ENCODE measurements around the gene BICDL2. TPM values are rescaled to one million over a fixed set of nuclear protein-coding genes. Genes with fewer than 3 reads are reported as not detected.
A peak's percentile ranks its signal among the peaks of the same experiment; 100 is the strongest.

The BICDL2 gene
- total RNA-seq, 1 donor from 2014 or later = not detected

Small RNAs within 50 kb of the gene (small RNA-seq; reads per million reads assigned to genes)
- gene LINC00514 (ENCODE audit: low replicate concordance) (not detected), gene RNU1-22P (ENCODE audit: low replicate concordance) (0.56 reads per million, percentile 54 among the genes with 10 or more reads in this experiment)

Other genes starting within 250 kb of the BICDL2 start
- gene PRSS33, start 249.4 kb downstream of the BICDL2 start, total RNA-seq = 0.25 TPM
- gene PRSS41, start 238.5 kb downstream of the BICDL2 start, total RNA-seq = not detected
- not detected for gene PRSS21, start 219.7 kb downstream of the BICDL2 start, total RNA-seq
- 0.25 TPM for gene ZG16B, start 206.6 kb downstream of the BICDL2 start, total RNA-seq
- not detected for gene PRSS22, start 178.8 kb downstream of the BICDL2 start, total RNA-seq
- gene FLYWCH2, start 153.7 kb downstream of the BICDL2 start, total RNA-seq = 28.3 TPM
- gene FLYWCH1, start 125.0 kb downstream of the BICDL2 start, total RNA-seq = 19.4 TPM
- 0.25 TPM for gene KREMEN2, start 72.7 kb downstream of the BICDL2 start, total RNA-seq
- gene PAQR4, start 67.6 kb downstream of the BICDL2 start, total RNA-seq = 14.8 TPM
- 1.7 TPM for gene PKMYT1, start 56.5 kb downstream of the BICDL2 start, total RNA-seq
- not detected for gene CLDN9, start 24.0 kb downstream of the BICDL2 start, total RNA-seq
- gene CLDN6, start 18.8 kb downstream of the BICDL2 start, total RNA-seq = 0.49 TPM
- gene TNFRSF12A, start 16.6 kb downstream of the BICDL2 start, total RNA-seq = 1.2 TPM
- 8.1 TPM for gene HCFC1R1, start 13.0 kb downstream of the BICDL2 start, total RNA-seq
- gene THOC6, start 12.9 kb downstream of the BICDL2 start, total RNA-seq = 3.9 TPM
- 0.49 TPM for gene MMP25, start 9.6 kb upstream of the BICDL2 start, total RNA-seq
- gene IL32, start 28.7 kb upstream of the BICDL2 start, total RNA-seq = 2.2 TPM
- 0.49 TPM for gene ZSCAN10, start 62.4 kb upstream of the BICDL2 start, total RNA-seq
- 14.5 TPM for gene ZNF205, start 75.6 kb upstream of the BICDL2 start, total RNA-seq
- gene ZNF213, start 98.1 kb upstream of the BICDL2 start, total RNA-seq = 12.3 TPM
- gene OR1F1, start 151.3 kb upstream of the BICDL2 start, total RNA-seq = 0.98 TPM
- 7.9 TPM for gene ZNF200, start 198.2 kb upstream of the BICDL2 start, total RNA-seq
- under 0.01 TPM for gene MEFV, start 219.7 kb upstream of the BICDL2 start, total RNA-seq
- gene ZNF263, start 246.5 kb upstream of the BICDL2 start, total RNA-seq = 45.5 TPM